ENCODE measurements around the gene PCK1.

PCK1 gene

DNA sequence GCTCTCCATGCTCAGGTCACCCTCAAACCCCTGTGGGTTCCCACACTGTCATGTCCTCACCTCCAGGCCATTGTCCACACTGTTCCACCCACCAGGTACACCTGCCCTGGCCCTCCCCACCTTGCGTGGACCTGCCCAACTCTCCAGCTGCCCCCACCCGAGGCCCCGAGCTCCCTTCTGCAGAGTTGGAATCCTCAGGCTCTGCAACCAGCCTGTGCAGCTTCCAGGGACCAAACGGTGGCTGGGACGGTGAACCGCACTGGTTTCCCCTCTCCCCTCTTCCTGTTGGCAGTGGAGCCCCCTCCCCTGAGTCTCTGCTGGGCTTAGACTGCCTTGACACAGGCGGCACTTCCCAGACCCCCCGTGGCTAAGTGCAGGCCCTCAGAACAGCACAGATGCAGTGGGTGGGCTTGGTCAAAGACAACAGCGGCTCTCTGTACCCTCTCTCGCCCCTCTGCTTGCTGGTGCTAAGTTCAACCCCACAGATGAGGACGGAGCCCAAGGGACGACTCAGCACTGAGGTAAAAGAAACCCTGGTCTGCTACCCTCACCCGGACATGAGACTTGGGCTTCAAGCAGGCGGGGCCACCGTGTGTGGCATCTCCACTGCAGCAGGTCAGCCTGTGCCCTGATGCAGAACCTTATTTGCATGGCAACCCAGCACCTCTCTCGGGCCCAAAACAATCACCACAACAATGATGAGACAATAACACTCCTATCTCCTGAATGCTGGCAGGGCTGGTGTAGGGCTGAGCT lies 48.4 kb downstream of the PCK1 start:
- no peak overlapping the region for H2AFZ ChIP-seq (ENCODE audit: low read depth, low read length)
- H3K27ac ChIP-seq (ENCODE audit: low read length, poor library complexity, severe bottlenecking), result no peak overlapping the region
- 70% methylated on average over 16 of the region's 16 CpGs for WGBS

DNA sequence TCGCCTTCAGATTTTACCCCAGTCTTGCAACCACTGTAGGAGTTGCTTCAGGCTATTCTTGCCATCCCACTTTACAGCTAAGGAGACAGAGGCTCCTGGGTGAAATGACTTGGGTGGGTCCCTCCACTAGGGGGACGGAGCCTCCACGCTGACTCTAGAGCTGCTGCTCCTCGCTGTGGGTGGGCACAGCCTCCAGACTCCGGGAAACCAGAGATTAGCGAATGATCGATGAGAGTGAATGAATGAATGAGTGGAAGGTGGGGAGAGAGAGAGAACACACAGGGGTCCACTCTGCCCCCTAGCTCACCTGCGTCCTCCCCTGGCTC lies 48.9 kb downstream of the PCK1 start:
- Histone ChIP-seq H2BK5ac (ENCODE audit: low read depth, low read length, poor library complexity, severe bottlenecking) (no peak overlapping the region), H3K4me3 (ENCODE audit: insufficient read depth in 1 of 2, low read depth in 1 of 2, low read length in 2 of 2) (no peak overlapping the region), H3K9ac (ENCODE audit: low read length) (no peak overlapping the region), H3K4ac (ENCODE audit: low read depth in 1 of 2, low read length in 2 of 2) (no peak overlapping the region), H3K14ac (ENCODE audit: low read length in 2 of 2) (no peak overlapping the region), H3K27me3 (ENCODE audit: control insufficient read depth in 1 of 2, insufficient read depth in 1 of 2, low read length in 2 of 2) (peaks cover 31 to 73% of the 10 kb centered on the region in 2 experiments), H2AK5ac (ENCODE audit: low read length, severe bottlenecking) (no peak overlapping the region), H3K9me3 (ENCODE audit: control insufficient read depth, low read length) (no peaks in the 10 kb centered on the region), H3K4me2 (ENCODE audit: low read length, poor library complexity, severe bottlenecking) (no peak overlapping the region), H3K4me1 (ENCODE audit: control insufficient read depth, insufficient read depth, low read depth, low read length) (no peaks in the 10 kb centered on the region), H2BK12ac (ENCODE audit: low read length in 2 of 2) (no peak overlapping the region), H3K23ac (ENCODE audit: low read length in 2 of 2) (no peak overlapping the region), H2AFZ (ENCODE audit: low read depth, low read length) (no peak overlapping the region), H4K8ac (ENCODE audit: low read length) (no peak overlapping the region), H3K27ac (ENCODE audit: low read length, poor library complexity, severe bottlenecking) (no peak overlapping the region), H4K91ac (ENCODE audit: low read length) (no peak overlapping the region), H3K18ac (ENCODE audit: low read depth in 1 of 2, low read length in 2 of 2) (no peak overlapping the region), H3K36me3 (ENCODE audit: control insufficient read depth in 1 of 2, insufficient read depth in 2 of 2, low read depth in 1 of 2, low read length in 2 of 2) (no peaks in the 10 kb centered on the region), H2BK15ac (ENCODE audit: low read depth, poor library complexity, severe bottlenecking) (no peak overlapping the region), H3K79me1 (replicated peaks; ENCODE audit: low read length, poor library complexity, severe bottlenecking) (no peaks in the 10 kb centered on the region), H2BK120ac (ENCODE audit: low read depth, low read length) (no peak overlapping the region)
- 94% methylated on average over 4 of the region's 8 CpGs for WGBS
- no peak for DNase-seq

More for the DNA sequence above, 48.4 kb downstream of the PCK1 start:
- Histone ChIP-seq H3K18ac (ENCODE audit: low read depth in 1 of 2, low read length in 2 of 2) (no peak overlapping the region), H3K23ac (ENCODE audit: low read length in 2 of 2) (peak overlapping the region in 1 of 2 experiments; percentile 27), H3K9ac (ENCODE audit: low read length) (no peak overlapping the region), H2AK5ac (ENCODE audit: low read length, severe bottlenecking) (no peak overlapping the region), H4K91ac (ENCODE audit: low read length) (no peak overlapping the region), H2BK120ac (ENCODE audit: low read depth, low read length) (no peak overlapping the region), H3K14ac (ENCODE audit: low read length in 2 of 2) (no peak overlapping the region), H2BK15ac (ENCODE audit: low read depth, poor library complexity, severe bottlenecking) (no peak overlapping the region), H2BK5ac (ENCODE audit: low read depth, low read length, poor library complexity, severe bottlenecking) (no peak overlapping the region), H3K36me3 (ENCODE audit: control insufficient read depth in 1 of 2, insufficient read depth in 2 of 2, low read depth in 1 of 2, low read length in 2 of 2) (no peaks in the 10 kb centered on the region), H2BK12ac (ENCODE audit: low read length in 2 of 2) (no peak overlapping the region), H3K79me1 (replicated peaks; ENCODE audit: low read length, poor library complexity, severe bottlenecking) (no peaks in the 10 kb centered on the region), H3K4ac (ENCODE audit: low read depth in 1 of 2, low read length in 2 of 2) (no peak overlapping the region), H3K4me3 (ENCODE audit: insufficient read depth in 1 of 2, low read depth in 1 of 2, low read length in 2 of 2) (no peak overlapping the region), H3K9me3 (ENCODE audit: control insufficient read depth, low read length) (no peaks in the 10 kb centered on the region), H3K27me3 (ENCODE audit: control insufficient read depth in 1 of 2, insufficient read depth in 1 of 2, low read length in 2 of 2) (peaks cover 31 to 73% of the 10 kb centered on the region in 2 experiments), H4K8ac (ENCODE audit: low read length) (no peak overlapping the region), H3K4me1 (ENCODE audit: control insufficient read depth, insufficient read depth, low read depth, low read length) (no peaks in the 10 kb centered on the region), H3K4me2 (ENCODE audit: low read length, poor library complexity, severe bottlenecking) (no peak overlapping the region)
- no peak for DNase-seq

DNA sequence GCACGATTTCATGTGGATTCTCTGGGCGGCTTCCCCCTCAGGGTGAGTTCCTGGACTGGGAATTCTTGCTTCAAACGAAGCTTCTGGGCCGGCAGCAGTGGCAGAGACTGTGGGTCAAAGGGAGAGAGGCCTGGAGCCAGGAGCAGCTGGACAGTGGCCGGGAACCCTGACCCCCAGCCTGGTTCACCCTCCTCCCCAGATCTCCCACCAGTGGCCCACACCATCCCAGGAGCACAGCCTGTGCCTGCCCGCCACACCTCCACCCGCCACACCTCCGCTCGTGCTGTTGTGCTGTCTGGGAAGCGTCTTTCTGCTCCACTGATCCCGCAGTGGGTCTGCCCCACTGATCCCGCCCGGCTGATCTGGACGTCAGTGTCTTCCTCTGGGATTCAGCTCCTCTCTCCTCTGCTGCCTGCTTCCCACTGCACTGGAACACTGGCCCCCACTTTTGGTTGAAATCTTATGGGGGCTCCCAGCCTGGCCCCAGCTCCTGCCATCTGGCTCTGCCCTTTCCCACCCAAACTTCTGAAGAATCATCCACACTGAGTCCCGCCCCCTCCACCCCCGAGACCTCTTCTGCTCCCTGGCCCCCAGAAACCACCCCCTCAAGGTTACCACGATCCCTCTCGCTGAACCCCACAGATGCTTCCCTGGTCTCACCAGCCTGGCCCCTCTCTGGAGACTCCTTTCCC lies 49.5 kb downstream of the PCK1 start:
- H3K79me1 ChIP-seq (replicated peaks; ENCODE audit: low read length, poor library complexity, severe bottlenecking), result no peaks in the 10 kb centered on the region
- H3K36me3 ChIP-seq (ENCODE audit: control insufficient read depth in 1 of 2, insufficient read depth in 2 of 2, low read depth in 1 of 2, low read length in 2 of 2), result no peaks in the 10 kb centered on the region
- H2BK5ac ChIP-seq (ENCODE audit: low read depth, low read length, poor library complexity, severe bottlenecking), result no peak overlapping the region
- H2BK15ac ChIP-seq (ENCODE audit: low read depth, poor library complexity, severe bottlenecking), result no peak overlapping the region
- no peak overlapping the region for H3K23ac ChIP-seq (ENCODE audit: low read length in 2 of 2)
- H2BK120ac ChIP-seq (ENCODE audit: low read depth, low read length), result no peak overlapping the region
- H3K18ac ChIP-seq (ENCODE audit: low read depth in 1 of 2, low read length in 2 of 2), result no peak overlapping the region
- H3K27me3 ChIP-seq (ENCODE audit: control insufficient read depth in 1 of 2, insufficient read depth in 1 of 2, low read length in 2 of 2), result peaks cover 31 to 70% of the 10 kb centered on the region in 2 experiments
- no peak overlapping the region for H3K27ac ChIP-seq (ENCODE audit: low read length, poor library complexity, severe bottlenecking)
- no peak overlapping the region for H4K91ac ChIP-seq (ENCODE audit: low read length)
- H3K14ac ChIP-seq (ENCODE audit: low read length in 2 of 2), result no peak overlapping the region
- no peak overlapping the region for H3K4me2 ChIP-seq (ENCODE audit: low read length, poor library complexity, severe bottlenecking)
- no peak overlapping the region for H2AFZ ChIP-seq (ENCODE audit: low read depth, low read length)
- H2AK5ac ChIP-seq (ENCODE audit: low read length, severe bottlenecking), result no peak overlapping the region
- WGBS, result 65% methylated on average over 18 of the region's 18 CpGs
- H3K4me1 ChIP-seq (ENCODE audit: control insufficient read depth, insufficient read depth, low read depth, low read length), result no peaks in the 10 kb centered on the region
- H2BK12ac ChIP-seq (ENCODE audit: low read length in 2 of 2), result no peak overlapping the region
- no peaks in the 10 kb centered on the region for H3K9me3 ChIP-seq (ENCODE audit: control insufficient read depth, low read length)
- no peak overlapping the region for H3K4ac ChIP-seq (ENCODE audit: low read depth in 1 of 2, low read length in 2 of 2)
- H3K4me3 ChIP-seq (ENCODE audit: insufficient read depth in 1 of 2, low read depth in 1 of 2, low read length in 2 of 2), result no peak overlapping the region
- no peak overlapping the region for H3K9ac ChIP-seq (ENCODE audit: low read length)
- no peak for DNase-seq
- no peak overlapping the region for H4K8ac ChIP-seq (ENCODE audit: low read length)

DNA sequence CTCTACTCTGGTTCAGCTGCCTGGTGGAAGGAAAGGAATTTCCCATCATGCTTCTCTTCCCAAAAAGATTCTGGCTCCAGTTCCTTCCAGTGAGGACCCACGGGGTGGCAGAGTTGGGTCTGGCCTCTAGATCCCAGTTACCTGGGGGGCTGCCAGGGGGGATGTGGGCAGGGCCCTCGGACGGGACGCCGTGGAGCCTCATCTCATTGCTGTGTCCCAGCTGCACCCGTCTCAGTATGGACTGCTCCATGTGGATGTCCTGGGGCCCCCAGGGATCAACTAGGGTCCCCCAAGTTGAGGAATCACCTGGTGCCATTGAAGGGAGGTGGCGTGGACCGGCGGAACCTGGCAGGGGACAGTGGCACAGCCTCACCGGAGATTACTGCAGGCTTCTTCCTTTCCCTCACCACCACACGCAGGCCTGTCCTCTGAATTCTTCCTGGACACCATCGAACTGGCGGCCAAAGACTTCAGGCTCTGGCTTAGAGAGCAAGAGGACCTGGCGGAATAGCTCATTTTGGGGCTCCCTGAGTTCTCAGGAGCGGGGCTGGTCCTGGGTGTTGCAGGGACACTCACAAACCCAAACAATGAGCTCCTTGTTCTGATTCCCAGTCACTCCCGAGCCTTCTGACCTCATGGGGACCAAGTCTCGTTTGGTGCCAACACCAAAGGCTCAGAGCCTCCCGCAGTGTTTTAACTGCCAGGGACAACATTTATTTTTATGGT lies 50.8 kb downstream of the PCK1 start:
- Histone ChIP-seq H3K9me3 (ENCODE audit: control insufficient read depth, low read length) (no peaks in the 10 kb centered on the region), H3K79me1 (replicated peaks; ENCODE audit: low read length, poor library complexity, severe bottlenecking) (no peaks in the 10 kb centered on the region), H4K8ac (ENCODE audit: low read length) (no peak overlapping the region), H4K91ac (ENCODE audit: low read length) (no peak overlapping the region), H2AFZ (ENCODE audit: low read depth, low read length) (no peak overlapping the region), H3K9ac (ENCODE audit: low read length) (no peak overlapping the region), H2AK5ac (ENCODE audit: low read length, severe bottlenecking) (no peak overlapping the region), H2BK15ac (ENCODE audit: low read depth, poor library complexity, severe bottlenecking) (no peak overlapping the region), H3K4me1 (ENCODE audit: control insufficient read depth, insufficient read depth, low read depth, low read length) (no peaks in the 10 kb centered on the region), H3K18ac (ENCODE audit: low read depth in 1 of 2, low read length in 2 of 2) (no peak overlapping the region), H3K4me2 (ENCODE audit: low read length, poor library complexity, severe bottlenecking) (no peak overlapping the region), H3K27ac (ENCODE audit: low read length, poor library complexity, severe bottlenecking) (no peak overlapping the region), H2BK120ac (ENCODE audit: low read depth, low read length) (no peak overlapping the region), H3K36me3 (ENCODE audit: control insufficient read depth in 1 of 2, insufficient read depth in 2 of 2, low read depth in 1 of 2, low read length in 2 of 2) (no peaks in the 10 kb centered on the region), H3K27me3 (ENCODE audit: control insufficient read depth in 1 of 2, insufficient read depth in 1 of 2, low read length in 2 of 2) (peaks cover 23 to 74% of the 10 kb centered on the region in 2 experiments), H2BK5ac (ENCODE audit: low read depth, low read length, poor library complexity, severe bottlenecking) (no peak overlapping the region), H3K14ac (ENCODE audit: low read length in 2 of 2) (no peak overlapping the region), H3K4me3 (ENCODE audit: insufficient read depth in 1 of 2, low read depth in 1 of 2, low read length in 2 of 2) (no peak overlapping the region), H3K23ac (ENCODE audit: low read length in 2 of 2) (no peak overlapping the region), H3K4ac (ENCODE audit: low read depth in 1 of 2, low read length in 2 of 2) (no peak overlapping the region), H2BK12ac (ENCODE audit: low read length in 2 of 2) (no peak overlapping the region)
- WGBS, result 80% methylated on average over 16 of the region's 18 CpGs
- no peak for DNase-seq

All from mesenchymal stem cell (in vitro differentiated cells and primary cell).